Kidney epithelial cell (primary cell): ENCODE data around the gene LHFPL5. TPM values are rescaled to one million over a fixed set of nuclear protein-coding genes. Genes with fewer than 3 reads are reported as not detected.

ENCODE experiments used
- DNase-seq: peaks from one replicate; pipeline ENCODE4 v3.0.0-alpha.2; 2010; ENCODE audit warnings: low read depth
- H3K27me3 ChIP-seq: 2 replicates; pipeline ENCODE4 v1.6.0; 2011; ENCODE audit warnings: low read length; ENCODE audit not compliant: control insufficient read depth, insufficient read depth
- H3K36me3 ChIP-seq: 2 replicates; pipeline ENCODE4 v1.5.1; 2011; ENCODE audit warnings: low read length; ENCODE audit not compliant: control insufficient read depth, insufficient read depth
- H3K4me3 ChIP-seq: 2 replicates; pipeline ENCODE4 v1.5.1; 2011; ENCODE audit warnings: low read depth, mild to moderate bottlenecking, control low read depth, low read length
- total RNA-seq: library from RNA; depleted of rRNA; stranded (reverse); fragments of >200 nt; gene quantifications from 2 replicates; pipeline ENCODE4 v1.2.3, GENCODE V29; 2015
- TF ChIP-seq, protein P1 (sequence below): IDR thresholded peaks from 2 replicates; pipeline ENCODE4 v1.5.1; 2011; ENCODE audit warnings: mild to moderate bottlenecking, moderate library complexity, low read length, control low read depth, inconsistent platforms; ENCODE audit not compliant: insufficient read depth, poor library complexity, severe bottlenecking

The LHFPL5 gene
- total RNA-seq = not detected in 2 replicates

DNA sequence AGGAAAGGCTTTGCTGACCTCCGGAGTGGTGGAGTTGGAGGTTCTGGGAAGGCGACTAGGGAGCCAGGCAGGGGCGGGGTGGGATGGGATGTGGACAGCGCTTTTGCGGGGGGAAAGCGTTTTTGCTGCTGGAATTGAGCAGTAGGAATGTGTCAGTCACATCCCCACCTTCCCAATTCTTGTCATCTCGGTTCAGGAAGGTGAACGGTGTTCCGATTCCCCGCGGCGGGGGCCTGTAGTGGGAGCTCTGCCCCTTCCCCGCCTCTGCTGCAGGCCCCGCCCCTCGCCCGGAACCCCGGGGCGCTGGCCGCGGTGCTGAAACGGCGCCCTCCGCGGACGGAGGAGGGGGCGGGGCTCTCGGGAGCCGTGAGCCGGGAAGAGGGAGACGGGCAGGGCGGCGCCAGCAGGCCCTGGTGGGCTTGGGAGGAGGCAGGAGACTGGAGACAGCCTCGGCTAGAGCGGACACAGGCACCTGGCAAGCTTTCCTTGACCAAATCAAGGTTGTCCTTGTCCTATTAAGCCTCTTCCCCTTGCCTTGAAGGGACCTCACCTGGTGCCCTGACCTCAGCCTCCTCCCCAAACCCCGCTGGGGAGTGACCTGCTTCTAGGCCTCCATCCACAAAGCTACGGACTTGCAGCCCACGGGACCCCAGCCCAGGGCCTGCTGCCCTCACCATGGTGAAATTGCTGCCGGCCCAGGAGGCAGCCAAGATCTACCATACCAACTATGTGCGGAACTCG is at the start of gene LHFPL5:
LHFPL5 (plus strand) TSS at position 357 of the 741 bp plus-strand sequence; CDS start at position 676, 319 bp downstream.
- no peaks in the 10 kb centered on the region for H3K36me3 ChIP-seq

DNA sequence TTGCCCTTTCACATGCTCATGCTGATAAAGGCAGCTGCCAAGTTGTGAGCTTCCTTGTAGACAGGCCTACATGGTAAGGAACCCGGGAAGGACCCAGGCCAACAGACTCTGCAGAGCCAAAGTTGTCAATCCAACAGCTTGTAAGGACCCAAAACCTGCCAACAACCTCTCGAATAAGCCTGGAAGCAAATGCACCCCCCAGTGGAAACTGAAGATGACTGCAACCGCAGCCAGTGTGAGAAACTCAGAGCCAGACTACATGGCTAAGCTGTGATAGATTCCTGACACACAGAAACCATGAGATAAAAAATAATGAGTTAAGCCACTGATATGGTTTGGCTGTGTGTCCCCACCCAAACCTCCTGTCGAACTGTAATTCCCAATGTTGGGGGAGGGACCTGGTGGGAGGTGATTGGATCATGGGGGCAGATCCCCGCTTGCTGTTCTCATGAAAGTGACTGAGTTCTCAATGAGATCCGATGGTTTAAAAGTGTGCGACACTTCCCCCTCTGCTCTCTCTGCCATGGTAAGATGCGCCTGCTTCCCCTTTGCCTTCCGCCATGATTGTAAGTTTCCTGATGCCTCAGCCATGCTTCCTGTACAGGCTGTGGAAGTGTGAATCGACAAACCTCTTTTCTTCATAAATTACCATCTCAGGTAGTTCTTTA is 47.6 kb upstream of the LHFPL5 start:
- H3K27me3 ChIP-seq = no peaks in the 10 kb centered on the region
- no peak for DNase-seq
- no peaks in the 10 kb centered on the region for H3K36me3 ChIP-seq
- H3K4me3 ChIP-seq = no peak overlapping the region
- TF ChIP-seq, protein P1, sequence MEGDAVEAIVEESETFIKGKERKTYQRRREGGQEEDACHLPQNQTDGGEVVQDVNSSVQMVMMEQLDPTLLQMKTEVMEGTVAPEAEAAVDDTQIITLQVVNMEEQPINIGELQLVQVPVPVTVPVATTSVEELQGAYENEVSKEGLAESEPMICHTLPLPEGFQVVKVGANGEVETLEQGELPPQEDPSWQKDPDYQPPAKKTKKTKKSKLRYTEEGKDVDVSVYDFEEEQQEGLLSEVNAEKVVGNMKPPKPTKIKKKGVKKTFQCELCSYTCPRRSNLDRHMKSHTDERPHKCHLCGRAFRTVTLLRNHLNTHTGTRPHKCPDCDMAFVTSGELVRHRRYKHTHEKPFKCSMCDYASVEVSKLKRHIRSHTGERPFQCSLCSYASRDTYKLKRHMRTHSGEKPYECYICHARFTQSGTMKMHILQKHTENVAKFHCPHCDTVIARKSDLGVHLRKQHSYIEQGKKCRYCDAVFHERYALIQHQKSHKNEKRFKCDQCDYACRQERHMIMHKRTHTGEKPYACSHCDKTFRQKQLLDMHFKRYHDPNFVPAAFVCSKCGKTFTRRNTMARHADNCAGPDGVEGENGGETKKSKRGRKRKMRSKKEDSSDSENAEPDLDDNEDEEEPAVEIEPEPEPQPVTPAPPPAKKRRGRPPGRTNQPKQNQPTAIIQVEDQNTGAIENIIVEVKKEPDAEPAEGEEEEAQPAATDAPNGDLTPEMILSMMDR = peak; percentile 40

More for the DNA sequence above, at the start of gene LHFPL5:
- TF ChIP-seq, protein P1 = no peak
- no peak for DNase-seq
- Histone ChIP-seq H3K27me3 (peaks cover 2% of the 10 kb centered on the region), H3K4me3 (peak within 1 kb of the TSS; percentile 20)

DNA sequence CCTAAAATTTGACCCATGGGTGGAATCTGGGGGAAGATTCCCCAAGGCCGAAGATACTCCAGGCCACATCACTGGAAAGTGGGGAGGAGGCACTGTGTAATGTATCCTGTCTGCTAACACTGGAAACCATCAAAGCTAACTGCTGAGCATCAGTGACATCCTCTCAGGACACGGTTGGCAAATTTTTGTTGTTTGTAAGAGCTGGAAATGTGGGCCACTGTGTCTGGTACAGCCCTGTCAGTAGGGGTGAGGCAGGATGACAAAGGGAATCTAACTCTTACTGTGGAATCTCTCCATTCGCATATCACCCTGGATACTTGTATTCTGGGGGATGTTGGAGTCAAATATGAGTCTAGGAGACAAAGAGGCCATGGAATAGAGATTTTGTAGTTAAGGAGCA is 45.7 kb upstream of the LHFPL5 start:
- Histone ChIP-seq H3K27me3 (peaks cover 10% of the 10 kb centered on the region), H3K36me3 (no peaks in the 10 kb centered on the region), H3K4me3 (no peak overlapping the region)
- TF ChIP-seq, protein P1 = no peak
- DNase-seq = no peak

DNA sequence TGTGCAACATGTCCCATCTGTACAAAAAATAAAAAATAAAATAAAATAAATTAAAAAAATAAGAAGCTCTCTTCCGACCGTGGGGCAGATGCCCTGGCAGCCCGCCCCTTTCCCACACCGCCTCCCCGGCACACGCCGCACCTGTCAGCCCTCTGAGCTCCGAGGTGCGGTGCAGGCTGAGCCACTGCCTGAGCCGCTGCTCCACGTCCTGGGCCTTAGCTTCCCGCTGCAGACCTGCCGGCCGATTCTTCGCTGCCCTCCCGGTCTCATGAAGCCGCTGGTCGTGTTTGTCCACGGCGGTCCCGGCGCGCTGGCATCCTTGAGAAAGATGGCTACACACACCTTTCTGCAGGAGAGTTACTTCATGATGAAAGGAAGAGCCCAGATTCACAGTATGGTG is 39.4 kb upstream of the LHFPL5 start:
- DNase-seq = no peak
- TF ChIP-seq, protein P1 = no peak
- H3K4me3 ChIP-seq = no peak overlapping the region
- H3K27me3 ChIP-seq = peaks cover 15% of the 10 kb centered on the region
- H3K36me3 ChIP-seq = no peaks in the 10 kb centered on the region

DNA sequence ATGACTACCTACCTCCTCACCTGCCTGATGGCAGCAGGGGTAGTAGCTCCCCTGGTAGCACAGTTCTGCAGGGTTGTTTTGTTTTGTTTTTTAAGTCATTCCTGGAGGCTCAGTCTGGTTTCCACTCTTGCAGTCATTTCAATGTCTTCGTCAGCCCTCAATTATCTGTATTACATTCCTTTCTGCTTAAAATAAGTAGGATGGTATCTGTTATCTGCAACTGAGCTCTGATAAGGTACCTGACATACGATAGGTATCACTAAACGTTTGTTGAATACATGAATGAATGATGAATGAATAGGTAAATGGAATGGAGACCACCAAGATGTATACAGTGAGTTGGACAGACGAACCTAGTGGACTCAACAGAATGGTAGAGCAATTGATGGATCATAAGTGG is 35.9 kb upstream of the LHFPL5 start:
- no peak for DNase-seq
- H3K4me3 ChIP-seq = no peak overlapping the region
- H3K27me3 ChIP-seq = peaks cover 7% of the 10 kb centered on the region
- TF ChIP-seq, protein P1 = no peak
- no peaks in the 10 kb centered on the region for H3K36me3 ChIP-seq

DNA sequence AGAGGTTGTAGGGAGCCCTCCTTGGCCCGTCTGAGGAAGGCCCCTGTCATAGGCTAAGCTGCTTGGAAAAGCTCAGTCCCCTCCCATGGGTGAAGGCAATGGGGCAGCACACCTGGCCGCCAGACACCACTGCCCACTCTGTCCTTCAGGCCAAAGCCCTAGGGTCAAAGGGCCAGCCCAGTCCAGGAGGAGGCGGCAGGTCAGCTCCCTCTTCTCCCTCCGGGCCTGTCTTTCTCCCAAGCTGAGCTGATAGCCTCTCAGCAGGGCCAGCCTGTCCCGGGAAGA is 33.9 kb upstream of the LHFPL5 start:
- DNase-seq = no peak
- Histone ChIP-seq H3K27me3 (no peaks in the 10 kb centered on the region), H3K4me3 (no peak overlapping the region), H3K36me3 (no peaks in the 10 kb centered on the region)
- TF ChIP-seq, protein P1 = no peak
